Tibial artery (tissue), 4 donors: ENCODE measurements around the gene KLHDC7B.

Experiments used
- DNase-seq, 2 donors: peaks; one replicate each; pipeline ENCODE4 v3.0.0-alpha.2; 2019
- H3K27ac ChIP-seq, 2 donors: fragments of 200-600 bp; sonication (generic) in 1 of 2; 1 replicate in 1 of 2; 2 replicates in 1 of 2; pipeline ENCODE4 v1.5.1; 2018 to 2019; ENCODE audit warnings: mild to moderate bottlenecking in 1 of 2
- H3K27me3 ChIP-seq, 2 donors: fragments of 200-600 bp; sonication (generic) in 1 of 2; one replicate each; pipeline versions ENCODE4 v1.5.1 to v1.6.0; 2016 to 2019
- H3K36me3 ChIP-seq, 3 donors: fragments of 200-600 bp; sonication (generic) in 2 of 3; one replicate each; pipeline ENCODE4 v1.5.1; 2016 to 2019; ENCODE audit warnings: mild to moderate bottlenecking in 2 of 3
- H3K4me1 ChIP-seq, 4 donors: fragments of 200-600 bp; sonication (generic) in 2 of 4; 1 replicate in 3 of 4; 2 replicates in 1 of 4; pipeline ENCODE4 v1.5.1; 2016 to 2019
- H3K4me3 ChIP-seq, 2 donors: fragments of 200-600 bp; sonication (generic) in 1 of 2; 1 replicate in 1 of 2; 2 replicates in 1 of 2; pipeline ENCODE4 v1.5.1; 2018 to 2019; ENCODE audit warnings: mild to moderate bottlenecking in 2 of 2
- H3K9me3 ChIP-seq, 3 donors: fragments of 200-600 bp; sonication (generic) in 1 of 3; one replicate each; pipeline ENCODE4 v1.5.1; 2016 to 2019
- intact Hi-C: fragments of 100-400 bp; cut with DNase I; formaldehyde crosslinking; loops from one replicate; pipeline ENCODE4 v1.15.0; 2023; ENCODE audit warnings: low total_unique reads
- TF ChIP-seq, protein P1 (sequence below), 2 experiments: fragments of 200-600 bp in 1 of 2; fragments of 450-650 bp in 1 of 2; IDR thresholded peaks; one replicate each; pipeline ENCODE4 v1.5.1; 2017 to 2019; ENCODE audit warnings: antibody characterized with exemption in 2 of 2, mild to moderate bottlenecking in 1 of 2, moderate library complexity in 1 of 2

The KLHDC7B gene

DNA sequence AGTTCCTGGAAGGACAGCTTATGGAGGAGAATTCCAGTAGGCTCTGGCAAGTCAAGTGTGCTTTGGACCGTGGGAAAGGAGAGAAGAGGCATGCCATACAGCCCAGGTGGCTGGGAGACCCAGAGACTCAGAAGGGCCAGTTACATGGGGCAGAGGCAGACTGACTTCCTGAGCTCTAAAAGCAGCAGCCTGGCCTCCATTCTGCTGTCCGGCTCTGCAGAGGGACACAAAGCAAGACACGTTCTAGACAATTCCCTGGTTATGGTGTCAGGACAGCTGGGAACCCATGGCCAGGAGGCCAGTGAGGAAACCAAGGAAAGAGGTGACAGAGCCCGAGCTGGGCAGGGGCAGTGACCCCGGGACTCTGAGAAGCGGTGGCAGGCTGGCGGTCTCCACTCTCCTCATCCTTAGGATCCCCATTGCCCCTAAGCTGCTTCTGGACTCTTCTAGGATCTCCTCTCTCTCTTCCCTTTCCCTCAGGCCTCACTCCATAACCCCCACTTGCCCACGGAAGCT lies 29.8 kb downstream of the KLHDC7B start:
- H3K4me3 ChIP-seq, result no peak overlapping the region
- peaks cover 0 to 13% (median 8%) of the 10 kb centered on the region in 4 donors for H3K4me1 ChIP-seq
- intact Hi-C loops, result no loop called here
- no peak overlapping the region for H3K27ac ChIP-seq
- H3K36me3 ChIP-seq, result peaks cover 0 to 41% (median 0%) of the 10 kb centered on the region in 3 donors
- TF ChIP-seq, protein P1, sequence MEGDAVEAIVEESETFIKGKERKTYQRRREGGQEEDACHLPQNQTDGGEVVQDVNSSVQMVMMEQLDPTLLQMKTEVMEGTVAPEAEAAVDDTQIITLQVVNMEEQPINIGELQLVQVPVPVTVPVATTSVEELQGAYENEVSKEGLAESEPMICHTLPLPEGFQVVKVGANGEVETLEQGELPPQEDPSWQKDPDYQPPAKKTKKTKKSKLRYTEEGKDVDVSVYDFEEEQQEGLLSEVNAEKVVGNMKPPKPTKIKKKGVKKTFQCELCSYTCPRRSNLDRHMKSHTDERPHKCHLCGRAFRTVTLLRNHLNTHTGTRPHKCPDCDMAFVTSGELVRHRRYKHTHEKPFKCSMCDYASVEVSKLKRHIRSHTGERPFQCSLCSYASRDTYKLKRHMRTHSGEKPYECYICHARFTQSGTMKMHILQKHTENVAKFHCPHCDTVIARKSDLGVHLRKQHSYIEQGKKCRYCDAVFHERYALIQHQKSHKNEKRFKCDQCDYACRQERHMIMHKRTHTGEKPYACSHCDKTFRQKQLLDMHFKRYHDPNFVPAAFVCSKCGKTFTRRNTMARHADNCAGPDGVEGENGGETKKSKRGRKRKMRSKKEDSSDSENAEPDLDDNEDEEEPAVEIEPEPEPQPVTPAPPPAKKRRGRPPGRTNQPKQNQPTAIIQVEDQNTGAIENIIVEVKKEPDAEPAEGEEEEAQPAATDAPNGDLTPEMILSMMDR (IDR thresholded peaks at IDR 0.05), result no peak
- peak in 1 of 2 donors; percentile 51 for DNase-seq
- H3K9me3 ChIP-seq, result no peaks in the 10 kb centered on the region
- peaks cover 0 to 33% of the 10 kb centered on the region in 2 donors for H3K27me3 ChIP-seq

DNA sequence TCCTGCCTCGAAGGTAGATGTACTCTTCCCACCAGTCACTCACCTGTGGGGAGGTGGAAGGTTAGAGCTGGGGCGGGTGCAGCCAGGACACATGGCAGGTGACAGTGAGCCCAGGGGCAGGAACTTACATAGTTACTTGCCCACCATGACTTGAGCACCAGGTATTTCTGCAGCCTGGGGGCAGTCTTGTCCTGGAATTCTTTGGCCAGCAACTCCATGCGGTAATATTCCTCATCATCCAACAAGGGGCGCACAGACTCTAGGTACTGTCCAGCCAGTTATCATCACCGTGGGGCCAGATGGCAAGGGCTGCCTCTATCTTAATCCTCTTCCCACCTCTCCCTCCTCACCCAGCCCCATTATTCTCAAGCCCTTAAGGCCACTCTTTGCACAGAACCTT lies 30.4 kb downstream of the KLHDC7B start:
- no peaks in the 10 kb centered on the region for H3K9me3 ChIP-seq
- peaks cover 0 to 14% (median 11%) of the 10 kb centered on the region in 4 donors for H3K4me1 ChIP-seq
- no peak overlapping the region for H3K4me3 ChIP-seq
- TF ChIP-seq, protein P1 (IDR thresholded peaks at IDR 0.05), result no peak
- H3K27ac ChIP-seq, result no peak overlapping the region
- intact Hi-C loops, result no loop called here
- peaks cover 0 to 35% (median 0%) of the 10 kb centered on the region in 3 donors for H3K36me3 ChIP-seq
- peaks cover 0 to 33% of the 10 kb centered on the region in 2 donors for H3K27me3 ChIP-seq
- peak in 1 of 2 donors; percentile 24 for DNase-seq

DNA sequence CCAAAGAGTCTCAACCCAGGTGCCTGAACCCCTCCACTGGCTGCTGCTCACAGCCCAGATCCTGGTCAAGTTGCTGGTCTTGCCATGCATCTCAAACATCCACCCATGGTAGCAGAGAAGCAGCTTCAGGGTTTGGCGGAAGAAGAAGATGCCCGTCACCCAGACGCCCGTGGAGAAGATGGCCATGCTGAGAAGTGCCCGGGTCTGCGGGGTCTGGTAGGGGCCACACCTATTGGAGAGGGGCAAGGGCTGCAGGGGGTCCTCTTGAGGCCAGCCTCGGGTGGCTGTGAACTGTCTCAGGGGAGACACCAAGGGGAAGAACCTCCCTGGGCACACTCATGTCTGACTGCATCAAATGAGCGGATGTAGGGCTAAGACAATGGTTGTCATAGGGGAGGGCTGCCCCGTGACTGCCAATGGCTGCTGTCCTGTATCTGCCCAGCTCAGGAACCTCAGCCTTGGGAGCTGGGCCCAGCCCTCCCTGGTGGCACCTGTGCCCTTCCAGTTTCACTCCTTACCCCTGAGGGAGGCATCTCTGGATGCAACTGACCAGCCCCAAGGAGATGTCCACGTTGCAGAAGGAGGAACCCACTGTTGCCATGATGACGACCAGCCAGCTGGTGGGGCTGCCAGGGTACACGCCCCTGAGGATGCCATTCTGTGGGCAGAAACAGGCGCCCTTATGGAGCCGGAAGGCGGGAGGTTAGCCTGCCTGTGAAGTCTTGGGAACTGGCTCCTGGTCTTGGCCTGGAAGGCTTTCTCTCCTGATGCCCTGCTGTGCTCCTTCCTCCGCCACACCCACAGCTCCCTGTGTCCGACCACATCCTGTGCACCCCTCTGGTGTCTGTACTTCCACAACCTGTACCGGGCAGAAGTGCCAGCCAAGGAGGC lies 31.4 kb downstream of the KLHDC7B start:
- intact Hi-C loops, result no loop called here
- H3K4me3 ChIP-seq, result no peak overlapping the region
- peak in 1 of 2 donors; percentile 32 for DNase-seq
- TF ChIP-seq, protein P1 (IDR thresholded peaks at IDR 0.05), result no peak
- H3K4me1 ChIP-seq, result peaks cover 0 to 24% (median 21%) of the 10 kb centered on the region in 4 donors
- H3K36me3 ChIP-seq, result peaks cover 0 to 26% (median 0%) of the 10 kb centered on the region in 3 donors
- H3K27me3 ChIP-seq, result peaks cover 0 to 33% of the 10 kb centered on the region in 2 donors
- H3K27ac ChIP-seq, result no peak overlapping the region
- H3K9me3 ChIP-seq, result no peaks in the 10 kb centered on the region

DNA sequence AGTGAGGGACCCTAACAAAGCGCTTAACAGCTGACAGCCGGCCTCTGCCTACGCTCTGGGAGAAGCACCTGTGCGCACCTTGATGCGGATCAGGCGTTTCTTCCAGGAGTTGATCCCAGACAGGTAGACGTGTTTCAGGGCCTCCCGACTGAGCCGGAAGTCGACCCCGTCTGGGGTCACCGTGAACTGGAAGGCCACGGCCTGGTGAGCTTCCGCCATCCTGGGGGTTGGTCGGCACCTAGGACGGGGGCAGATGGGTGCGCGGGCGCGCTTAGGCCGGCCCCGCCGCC lies 31.9 kb downstream of the KLHDC7B start:
- intact Hi-C loops, result no loop called here
- Histone ChIP-seq H3K9me3 (no peaks in the 10 kb centered on the region), H3K36me3 (peaks cover 0 to 20% (median 0%) of the 10 kb centered on the region in 3 donors), H3K27ac (no peak overlapping the region), H3K4me3 (no peak overlapping the region), H3K4me1 (peaks cover 0 to 27% (median 21%) of the 10 kb centered on the region in 4 donors), H3K27me3 (peaks cover 0 to 33% of the 10 kb centered on the region in 2 donors)
- TF ChIP-seq, protein P1 (IDR thresholded peaks at IDR 0.05), result no peak
- no peak for DNase-seq

DNA sequence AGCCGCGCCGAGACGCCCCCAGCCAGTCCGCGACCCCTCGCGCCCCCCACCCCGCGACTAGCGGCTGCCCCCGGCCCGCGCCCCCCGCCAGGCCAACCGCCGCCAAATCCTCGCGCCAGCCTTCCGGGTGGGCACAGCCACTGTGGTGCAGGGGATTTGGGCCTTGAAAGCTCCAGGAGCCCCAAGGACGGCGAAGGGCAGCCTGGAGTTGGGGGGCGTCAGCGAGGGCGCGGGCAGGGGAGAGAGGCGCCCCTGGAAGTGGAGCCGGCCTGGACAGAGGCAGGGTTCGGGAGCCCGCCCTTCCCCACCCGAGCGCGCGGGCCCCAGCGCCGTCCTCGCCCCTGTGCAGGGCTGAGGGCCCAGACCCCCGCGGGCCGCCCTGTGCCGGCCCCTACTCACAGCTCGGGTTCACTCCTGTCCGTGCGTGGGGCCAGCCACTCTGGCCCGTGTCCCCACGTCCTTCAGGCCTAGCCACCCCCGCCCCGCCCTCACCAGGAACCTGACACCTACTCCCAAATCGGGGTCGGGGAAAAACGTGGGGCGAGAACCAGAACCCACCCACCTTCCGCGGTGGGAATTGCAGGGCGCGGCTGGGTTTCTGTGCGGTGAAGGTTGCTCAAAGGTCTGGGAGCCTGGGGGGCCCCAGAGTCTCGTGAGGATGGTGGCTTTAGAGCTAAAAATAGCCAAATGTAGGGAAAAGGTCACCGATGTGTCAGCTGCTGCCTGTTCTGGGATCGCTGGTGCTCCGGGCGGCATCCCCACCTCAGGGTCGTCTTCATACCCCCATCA lies 32.5 kb downstream of the KLHDC7B start, which contains the start of gene CPT1B:
CPT1B (minus strand) TSS at position 441 of the 789 bp plus-strand sequence. CDS start 512 bp downstream, outside the sequence.
- H3K36me3 ChIP-seq, result peaks cover 0 to 15% (median 0%) of the 10 kb centered on the region in 3 donors
- TF ChIP-seq, protein P1 (IDR thresholded peaks at IDR 0.05), result no peak
- DNase-seq, result peak; percentile 3 to 60
- peaks cover 0 to 33% of the 10 kb centered on the region in 2 donors for H3K27me3 ChIP-seq
- H3K9me3 ChIP-seq, result no peaks in the 10 kb centered on the region
- H3K4me3 ChIP-seq, result no peak within 1 kb of the TSS
- intact Hi-C loops, result no loop called here
- no peak within 1 kb of the TSS for H3K27ac ChIP-seq
- H3K4me1 ChIP-seq, result peaks cover 0 to 27% (median 21%) of the 10 kb centered on the region in 4 donors
